ENCODE data around the gene HCLS1.

DNA sequence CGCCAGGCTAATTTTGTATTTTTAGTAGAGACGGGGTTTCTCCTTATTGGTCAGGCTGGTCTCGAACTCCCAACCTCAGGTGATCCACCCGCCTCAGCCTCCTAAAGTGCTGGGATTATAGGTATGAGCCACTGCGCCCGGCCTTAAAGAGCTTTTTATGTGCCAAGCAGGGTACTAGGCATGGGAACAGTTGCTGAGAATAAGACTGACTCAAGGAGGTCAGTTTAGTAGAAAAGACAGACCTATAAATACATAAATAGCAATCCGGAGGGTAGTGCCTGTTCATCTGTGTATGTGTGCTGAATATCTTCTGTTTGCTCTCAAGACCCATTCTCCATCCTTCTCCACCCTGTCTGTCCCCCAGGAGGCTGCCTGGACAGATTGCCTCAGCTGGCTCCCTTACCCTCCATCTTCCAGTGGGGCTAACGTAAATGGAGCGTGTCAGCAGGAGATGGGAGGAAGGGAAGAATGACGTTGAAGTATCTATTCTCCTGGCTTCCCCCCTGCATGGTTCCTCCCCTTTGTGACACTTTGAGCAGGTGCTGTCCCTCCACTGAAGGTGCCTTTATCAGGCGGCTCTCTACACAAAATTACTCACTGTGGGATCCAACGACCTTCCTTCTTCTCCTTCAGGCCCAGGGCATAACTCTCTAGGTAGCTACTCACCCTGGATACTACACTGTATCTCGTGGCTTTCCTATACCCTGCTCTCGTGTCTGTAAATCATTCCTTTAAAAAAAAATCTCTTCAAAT is 36.4 kb downstream of the HCLS1 start:
- TF ChIP-seq, protein P1, sequence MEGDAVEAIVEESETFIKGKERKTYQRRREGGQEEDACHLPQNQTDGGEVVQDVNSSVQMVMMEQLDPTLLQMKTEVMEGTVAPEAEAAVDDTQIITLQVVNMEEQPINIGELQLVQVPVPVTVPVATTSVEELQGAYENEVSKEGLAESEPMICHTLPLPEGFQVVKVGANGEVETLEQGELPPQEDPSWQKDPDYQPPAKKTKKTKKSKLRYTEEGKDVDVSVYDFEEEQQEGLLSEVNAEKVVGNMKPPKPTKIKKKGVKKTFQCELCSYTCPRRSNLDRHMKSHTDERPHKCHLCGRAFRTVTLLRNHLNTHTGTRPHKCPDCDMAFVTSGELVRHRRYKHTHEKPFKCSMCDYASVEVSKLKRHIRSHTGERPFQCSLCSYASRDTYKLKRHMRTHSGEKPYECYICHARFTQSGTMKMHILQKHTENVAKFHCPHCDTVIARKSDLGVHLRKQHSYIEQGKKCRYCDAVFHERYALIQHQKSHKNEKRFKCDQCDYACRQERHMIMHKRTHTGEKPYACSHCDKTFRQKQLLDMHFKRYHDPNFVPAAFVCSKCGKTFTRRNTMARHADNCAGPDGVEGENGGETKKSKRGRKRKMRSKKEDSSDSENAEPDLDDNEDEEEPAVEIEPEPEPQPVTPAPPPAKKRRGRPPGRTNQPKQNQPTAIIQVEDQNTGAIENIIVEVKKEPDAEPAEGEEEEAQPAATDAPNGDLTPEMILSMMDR (IDR thresholded peaks at IDR 0.05): no peak
- TF ChIP-seq POLR2A (IDR thresholded peaks at IDR 0.05) (no peak), POLR2AphosphoS5 (IDR thresholded peaks at IDR 0.05; ENCODE audit: insufficient read depth in 1 of 2, low read depth in 1 of 2) (no peak)
